Measurements from ENCODE around the gene CIP2A. TPM values are rescaled to one million over a fixed set of nuclear protein-coding genes. Genes with fewer than 3 reads are reported as not detected.
"Not testable (repeated sequence)": the region's sequence is repeated elsewhere in the genome, so short reads cannot be mapped to it uniquely, and the experiment has no call there.

CIP2A gene
- polyA plus RNA-seq, 1 donor from 2014 or later, result 29.3 TPM

DNA sequence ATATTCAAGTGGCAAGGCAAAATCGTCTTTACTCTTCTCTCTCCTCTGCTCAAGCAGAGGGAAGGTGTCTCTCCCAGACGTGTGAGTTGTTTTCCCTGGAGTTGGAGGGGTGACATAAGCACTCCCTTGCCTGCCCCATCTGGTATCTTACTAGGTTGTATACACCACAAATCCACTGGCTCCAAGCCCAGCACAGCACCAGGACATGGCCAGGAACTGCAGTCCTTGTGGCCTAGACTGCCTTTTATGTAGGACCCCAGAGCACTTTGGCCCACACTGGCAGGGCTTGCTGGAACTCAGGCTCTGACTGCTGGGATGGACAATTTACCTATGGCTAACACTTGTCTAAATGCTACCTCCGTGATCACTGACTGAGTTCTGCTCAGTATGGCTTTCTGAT, 34.3 kb upstream of the CIP2A start:
- H3K9ac ChIP-seq (ENCODE audit: low read length), result no peak overlapping the region
- no peak overlapping the region for H3K4me2 ChIP-seq (ENCODE audit: low read length)
- H4K20me1 ChIP-seq (ENCODE audit: insufficient read depth), result no peaks in the 10 kb centered on the region
- no peak overlapping the region for H3K4me3 ChIP-seq (ENCODE audit: low read length)
- TF ChIP-seq POLR2AphosphoS5 (IDR thresholded peaks at IDR 0.05) (no peak), EZH2 (IDR thresholded peaks at IDR 0.05; ENCODE audit: borderline replicate concordance, insufficient read depth, low read length, poor library complexity, severe bottlenecking) (no peak), EP300 (conservative IDR thresholded peaks at IDR 0.05; ENCODE audit: poor library complexity, severe bottlenecking) (no peak), SMC3 (conservative IDR thresholded peaks at IDR 0.05; ENCODE audit: poor library complexity) (no peak), RAD21 (conservative IDR thresholded peaks at IDR 0.05) (no peak), MXI1 (conservative IDR thresholded peaks at IDR 0.05; ENCODE audit: poor library complexity, severe bottlenecking) (no peak), TAF1 (IDR thresholded peaks at IDR 0.05; ENCODE audit: low read depth) (no peak)
- TF ChIP-seq, protein P1, sequence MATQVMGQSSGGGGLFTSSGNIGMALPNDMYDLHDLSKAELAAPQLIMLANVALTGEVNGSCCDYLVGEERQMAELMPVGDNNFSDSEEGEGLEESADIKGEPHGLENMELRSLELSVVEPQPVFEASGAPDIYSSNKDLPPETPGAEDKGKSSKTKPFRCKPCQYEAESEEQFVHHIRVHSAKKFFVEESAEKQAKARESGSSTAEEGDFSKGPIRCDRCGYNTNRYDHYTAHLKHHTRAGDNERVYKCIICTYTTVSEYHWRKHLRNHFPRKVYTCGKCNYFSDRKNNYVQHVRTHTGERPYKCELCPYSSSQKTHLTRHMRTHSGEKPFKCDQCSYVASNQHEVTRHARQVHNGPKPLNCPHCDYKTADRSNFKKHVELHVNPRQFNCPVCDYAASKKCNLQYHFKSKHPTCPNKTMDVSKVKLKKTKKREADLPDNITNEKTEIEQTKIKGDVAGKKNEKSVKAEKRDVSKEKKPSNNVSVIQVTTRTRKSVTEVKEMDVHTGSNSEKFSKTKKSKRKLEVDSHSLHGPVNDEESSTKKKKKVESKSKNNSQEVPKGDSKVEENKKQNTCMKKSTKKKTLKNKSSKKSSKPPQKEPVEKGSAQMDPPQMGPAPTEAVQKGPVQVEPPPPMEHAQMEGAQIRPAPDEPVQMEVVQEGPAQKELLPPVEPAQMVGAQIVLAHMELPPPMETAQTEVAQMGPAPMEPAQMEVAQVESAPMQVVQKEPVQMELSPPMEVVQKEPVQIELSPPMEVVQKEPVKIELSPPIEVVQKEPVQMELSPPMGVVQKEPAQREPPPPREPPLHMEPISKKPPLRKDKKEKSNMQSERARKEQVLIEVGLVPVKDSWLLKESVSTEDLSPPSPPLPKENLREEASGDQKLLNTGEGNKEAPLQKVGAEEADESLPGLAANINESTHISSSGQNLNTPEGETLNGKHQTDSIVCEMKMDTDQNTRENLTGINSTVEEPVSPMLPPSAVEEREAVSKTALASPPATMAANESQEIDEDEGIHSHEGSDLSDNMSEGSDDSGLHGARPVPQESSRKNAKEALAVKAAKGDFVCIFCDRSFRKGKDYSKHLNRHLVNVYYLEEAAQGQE (IDR thresholded peaks at IDR 0.05; ENCODE audit: borderline replicate concordance), result no peak
- TF ChIP-seq, protein P2, sequence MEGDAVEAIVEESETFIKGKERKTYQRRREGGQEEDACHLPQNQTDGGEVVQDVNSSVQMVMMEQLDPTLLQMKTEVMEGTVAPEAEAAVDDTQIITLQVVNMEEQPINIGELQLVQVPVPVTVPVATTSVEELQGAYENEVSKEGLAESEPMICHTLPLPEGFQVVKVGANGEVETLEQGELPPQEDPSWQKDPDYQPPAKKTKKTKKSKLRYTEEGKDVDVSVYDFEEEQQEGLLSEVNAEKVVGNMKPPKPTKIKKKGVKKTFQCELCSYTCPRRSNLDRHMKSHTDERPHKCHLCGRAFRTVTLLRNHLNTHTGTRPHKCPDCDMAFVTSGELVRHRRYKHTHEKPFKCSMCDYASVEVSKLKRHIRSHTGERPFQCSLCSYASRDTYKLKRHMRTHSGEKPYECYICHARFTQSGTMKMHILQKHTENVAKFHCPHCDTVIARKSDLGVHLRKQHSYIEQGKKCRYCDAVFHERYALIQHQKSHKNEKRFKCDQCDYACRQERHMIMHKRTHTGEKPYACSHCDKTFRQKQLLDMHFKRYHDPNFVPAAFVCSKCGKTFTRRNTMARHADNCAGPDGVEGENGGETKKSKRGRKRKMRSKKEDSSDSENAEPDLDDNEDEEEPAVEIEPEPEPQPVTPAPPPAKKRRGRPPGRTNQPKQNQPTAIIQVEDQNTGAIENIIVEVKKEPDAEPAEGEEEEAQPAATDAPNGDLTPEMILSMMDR (IDR thresholded peaks at IDR 0.05; ENCODE audit: poor library complexity, severe bottlenecking), result no peak
- no peaks in the 10 kb centered on the region for H3K27me3 ChIP-seq (ENCODE audit: insufficient read depth, low read depth, low read length)
- H3F3A ChIP-seq (ENCODE audit: insufficient read depth, low read length, poor library complexity, severe bottlenecking), result no peaks in the 10 kb centered on the region
- no peak overlapping the region for H3K27ac ChIP-seq (ENCODE audit: low read length)
- H3K36me3 ChIP-seq (ENCODE audit: insufficient read depth, low read length), result no peaks in the 10 kb centered on the region
- no peaks in the 10 kb centered on the region for H3K9me3 ChIP-seq (ENCODE audit: low read length)
- no peak overlapping the region for H2AFZ ChIP-seq (ENCODE audit: low read depth, low read length)
- H3K79me2 ChIP-seq (replicated peaks; ENCODE audit: insufficient read depth, low read length), result no peaks in the 10 kb centered on the region
- no peaks in the 10 kb centered on the region for H3K9me2 ChIP-seq (ENCODE audit: insufficient read depth, low read length)

DNA sequence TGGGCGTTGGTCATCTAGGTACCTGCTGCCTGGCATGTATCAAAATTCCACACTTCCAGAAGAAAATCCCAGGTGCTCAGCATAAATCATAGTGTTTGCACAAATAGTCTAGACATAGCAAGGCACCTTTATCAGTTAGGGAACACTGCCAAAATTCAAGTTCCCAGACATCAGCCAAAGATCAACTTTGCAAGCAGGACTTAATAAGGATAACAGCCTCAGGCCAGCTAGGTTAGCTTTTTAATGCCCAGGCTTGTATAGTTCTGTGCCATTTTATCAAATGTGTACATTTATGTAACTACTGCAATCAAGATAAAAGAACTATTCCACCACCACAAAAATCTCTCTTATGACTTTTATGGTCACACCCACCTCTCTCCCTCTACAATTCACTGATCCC, 31.0 kb upstream of the CIP2A start:
- H3K9ac ChIP-seq (ENCODE audit: low read length), result no peak overlapping the region
- peaks cover 6% of the 10 kb centered on the region for H3K36me3 ChIP-seq (ENCODE audit: insufficient read depth, low read length)
- no peak overlapping the region for H3K27ac ChIP-seq (ENCODE audit: low read length)
- no peaks in the 10 kb centered on the region for H4K20me1 ChIP-seq (ENCODE audit: insufficient read depth)
- H3K9me3 ChIP-seq (ENCODE audit: low read length), result no peaks in the 10 kb centered on the region
- no peak overlapping the region for H2AFZ ChIP-seq (ENCODE audit: low read depth, low read length)
- H3K9me2 ChIP-seq (ENCODE audit: insufficient read depth, low read length), result no peaks in the 10 kb centered on the region
- H3K27me3 ChIP-seq (ENCODE audit: insufficient read depth, low read depth, low read length), result no peaks in the 10 kb centered on the region
- no peaks in the 10 kb centered on the region for H3K79me2 ChIP-seq (replicated peaks; ENCODE audit: insufficient read depth, low read length)
- no peak for TF ChIP-seq RAD21 (conservative IDR thresholded peaks at IDR 0.05)
- no peak for TF ChIP-seq SMC3 (conservative IDR thresholded peaks at IDR 0.05; ENCODE audit: poor library complexity)
- no peak for TF ChIP-seq TAF1 (IDR thresholded peaks at IDR 0.05; ENCODE audit: low read depth)
- TF ChIP-seq POLR2AphosphoS5 (IDR thresholded peaks at IDR 0.05), result no peak
- TF ChIP-seq, protein P1 (IDR thresholded peaks at IDR 0.05; ENCODE audit: borderline replicate concordance), result no peak
- no peak for TF ChIP-seq EP300 (conservative IDR thresholded peaks at IDR 0.05; ENCODE audit: poor library complexity, severe bottlenecking)
- TF ChIP-seq EZH2 (IDR thresholded peaks at IDR 0.05; ENCODE audit: borderline replicate concordance, insufficient read depth, low read length, poor library complexity, severe bottlenecking), result no peak
- TF ChIP-seq MXI1 (conservative IDR thresholded peaks at IDR 0.05; ENCODE audit: poor library complexity, severe bottlenecking), result no peak
- no peaks in the 10 kb centered on the region for H3F3A ChIP-seq (ENCODE audit: insufficient read depth, low read length, poor library complexity, severe bottlenecking)
- no peak overlapping the region for H3K4me3 ChIP-seq (ENCODE audit: low read length)
- no peak overlapping the region for H3K4me2 ChIP-seq (ENCODE audit: low read length)

DNA sequence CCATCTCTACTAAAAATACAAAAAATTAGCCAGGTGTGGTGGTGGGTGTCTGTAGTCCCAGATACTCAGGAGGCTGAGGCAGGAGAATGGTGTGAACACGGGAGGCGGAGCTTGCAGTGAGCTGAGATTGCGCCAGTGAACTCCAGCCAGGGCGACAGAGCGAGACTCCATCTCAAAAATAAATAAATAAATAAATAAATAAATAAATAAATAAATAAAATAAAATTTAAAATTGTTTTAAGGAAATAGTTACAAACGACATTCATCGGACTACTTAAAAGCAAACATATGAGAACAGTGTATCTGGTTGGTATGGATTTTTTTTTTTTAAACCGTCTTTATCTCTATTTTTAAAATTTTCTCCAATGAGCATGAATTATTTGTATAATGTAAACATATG, 26.9 kb upstream of the CIP2A start:
- H3K9me2 ChIP-seq (ENCODE audit: insufficient read depth, low read length); H3K36me3 ChIP-seq (ENCODE audit: insufficient read depth, low read length); H3K27me3 ChIP-seq (ENCODE audit: insufficient read depth, low read depth, low read length); H3K4me3 ChIP-seq (ENCODE audit: low read length); H4K20me1 ChIP-seq (ENCODE audit: insufficient read depth); H3K4me2 ChIP-seq (ENCODE audit: low read length); H3F3A ChIP-seq (ENCODE audit: insufficient read depth, low read length, poor library complexity, severe bottlenecking); H3K27ac ChIP-seq (ENCODE audit: low read length); H3K9ac ChIP-seq (ENCODE audit: low read length); H3K79me2 ChIP-seq (replicated peaks; ENCODE audit: insufficient read depth, low read length); H3K9me3 ChIP-seq (ENCODE audit: low read length); H2AFZ ChIP-seq (ENCODE audit: low read depth, low read length): not testable (repeated sequence)
